ENCODE measurements around the gene TRIM63.

Gene TRIM63

DNA sequence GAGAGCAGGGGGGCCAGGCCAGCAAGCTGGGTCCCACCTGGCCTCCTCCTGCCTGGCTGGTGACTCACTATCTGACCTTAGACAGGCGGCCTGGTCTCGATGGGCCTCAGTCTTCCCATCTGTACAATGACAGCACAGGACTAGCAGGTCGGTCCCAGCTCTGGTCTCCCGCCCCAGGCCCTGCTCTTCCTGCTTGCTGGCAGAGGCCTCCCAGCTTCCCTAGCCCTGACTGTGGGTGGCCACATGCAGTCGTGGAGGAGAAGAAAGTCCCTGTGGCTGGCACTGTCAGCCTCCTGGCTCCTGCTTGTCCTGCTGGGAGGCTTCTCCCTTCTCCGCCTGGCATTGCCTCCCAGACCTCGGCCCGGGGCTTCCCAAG is 45.0 kb downstream of the TRIM63 start:
- H3K27me3 ChIP-seq (ENCODE audit: control insufficient read depth, insufficient read depth, low read length), result no peaks in the 10 kb centered on the region
- H3K36me3 ChIP-seq (ENCODE audit: control insufficient read depth, insufficient read depth, low read length), result no peaks in the 10 kb centered on the region
- H3K9ac ChIP-seq (ENCODE audit: low read depth, low read length), result no peak overlapping the region
- H3K4me1 ChIP-seq (ENCODE audit: control insufficient read depth, insufficient read depth, low read length), result peaks cover 9% of the 10 kb centered on the region
- no peak overlapping the region; the same call in 1 of the 2 replicates for H3K4me3 ChIP-seq (ENCODE audit: low read depth, low read length)
- H3K27ac ChIP-seq (ENCODE audit: low read depth, low read length), result no peak overlapping the region
- H3K9me3 ChIP-seq (ENCODE audit: control insufficient read depth, insufficient read depth, low read length), result no peaks in the 10 kb centered on the region

DNA sequence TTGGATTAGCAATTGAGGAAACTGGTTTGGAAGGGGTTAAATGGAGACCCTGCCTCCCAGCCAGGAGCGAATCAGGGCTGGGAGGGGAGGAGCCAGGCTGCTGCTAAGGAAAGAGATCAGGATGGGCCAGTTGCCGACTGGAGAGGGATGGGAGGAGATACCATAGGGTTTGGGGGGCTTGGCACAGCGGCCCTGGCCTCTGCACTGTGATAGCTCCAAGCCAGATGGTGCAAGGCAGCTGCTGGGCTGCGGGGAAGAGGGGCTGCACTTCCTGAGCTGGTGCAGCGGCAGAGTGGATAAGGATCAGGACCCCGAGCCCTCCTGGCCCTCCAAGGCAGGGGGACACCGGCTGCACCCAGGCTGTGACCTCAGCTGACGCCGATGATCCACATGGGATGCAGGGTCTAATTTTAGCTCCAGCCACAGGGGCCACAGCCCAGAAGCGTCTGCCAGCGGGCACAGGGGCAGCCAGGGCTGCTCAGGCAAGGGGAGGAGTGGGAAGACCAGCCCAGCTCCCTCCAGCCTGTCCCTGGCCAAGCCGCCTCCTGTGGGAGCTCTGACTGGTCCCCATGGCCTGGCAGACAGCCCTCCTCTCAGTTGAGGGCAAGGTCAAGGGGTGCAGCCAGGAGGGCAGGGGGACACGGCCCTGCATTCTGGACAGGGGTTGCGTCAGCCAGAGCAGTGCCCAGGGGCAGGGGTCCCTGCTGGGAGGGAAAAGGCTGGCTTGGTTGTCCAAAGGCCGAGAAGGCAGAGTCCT is 45.6 kb downstream of the TRIM63 start, which contains the start of gene EXTL1:
EXTL1 (plus strand) TSS at position 129 of the 757 bp plus-strand sequence. CDS start 872 bp downstream, outside the sequence.
- Histone ChIP-seq H3K36me3 (ENCODE audit: control insufficient read depth, insufficient read depth, low read length) (no peaks in the 10 kb centered on the region), H3K4me1 (ENCODE audit: control insufficient read depth, insufficient read depth, low read length) (peaks cover 9% of the 10 kb centered on the region), H3K9ac (ENCODE audit: low read depth, low read length) (no peak within 1 kb of the TSS), H3K9me3 (ENCODE audit: control insufficient read depth, insufficient read depth, low read length) (no peaks in the 10 kb centered on the region), H3K4me3 (ENCODE audit: low read depth, low read length) (peak within 1 kb of the TSS; percentile 58), H3K27me3 (ENCODE audit: control insufficient read depth, insufficient read depth, low read length) (no peaks in the 10 kb centered on the region), H3K27ac (ENCODE audit: low read depth, low read length) (no peak within 1 kb of the TSS)

DNA sequence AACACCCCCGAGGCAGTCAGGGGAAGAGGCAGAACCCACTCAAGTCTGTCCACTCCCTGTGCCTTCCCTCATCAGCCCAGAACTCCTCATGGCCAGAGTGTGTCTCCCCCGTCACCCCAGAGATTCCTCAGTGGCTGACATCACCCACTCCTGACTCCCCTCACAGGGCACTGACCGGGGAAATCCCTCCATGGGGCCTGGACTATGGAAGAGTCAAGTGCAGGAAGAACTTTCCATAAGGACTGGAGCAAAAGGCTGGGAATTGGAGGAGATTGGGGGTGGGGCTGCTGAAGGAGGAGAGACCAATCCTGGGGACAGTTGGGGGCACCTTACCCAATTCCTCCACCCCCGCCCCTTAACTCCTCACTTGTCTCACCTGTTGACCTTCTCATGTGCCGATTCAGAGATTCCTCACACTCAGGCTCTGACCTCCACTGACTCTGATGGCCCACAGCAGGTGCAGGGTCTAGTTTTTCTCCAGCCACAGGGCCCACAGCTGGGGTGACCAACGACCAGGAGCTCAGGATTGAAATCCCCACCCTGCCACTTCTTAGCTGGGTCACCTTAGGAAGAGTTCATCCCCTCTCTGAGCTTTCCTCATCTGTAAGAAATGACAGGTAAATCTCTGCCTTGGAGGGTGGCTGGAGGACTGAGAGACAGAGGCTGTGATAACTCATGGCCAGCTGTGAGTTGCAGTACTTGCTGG is 46.3 kb downstream of the TRIM63 start:
- Histone ChIP-seq H3K4me3 (ENCODE audit: low read depth, low read length) (no peak overlapping the region), H3K9me3 (ENCODE audit: control insufficient read depth, insufficient read depth, low read length) (no peaks in the 10 kb centered on the region), H3K9ac (ENCODE audit: low read depth, low read length) (no peak overlapping the region), H3K36me3 (ENCODE audit: control insufficient read depth, insufficient read depth, low read length) (no peaks in the 10 kb centered on the region), H3K27me3 (ENCODE audit: control insufficient read depth, insufficient read depth, low read length) (no peaks in the 10 kb centered on the region), H3K27ac (ENCODE audit: low read depth, low read length) (no peak overlapping the region), H3K4me1 (ENCODE audit: control insufficient read depth, insufficient read depth, low read length) (peaks cover 9% of the 10 kb centered on the region)

DNA sequence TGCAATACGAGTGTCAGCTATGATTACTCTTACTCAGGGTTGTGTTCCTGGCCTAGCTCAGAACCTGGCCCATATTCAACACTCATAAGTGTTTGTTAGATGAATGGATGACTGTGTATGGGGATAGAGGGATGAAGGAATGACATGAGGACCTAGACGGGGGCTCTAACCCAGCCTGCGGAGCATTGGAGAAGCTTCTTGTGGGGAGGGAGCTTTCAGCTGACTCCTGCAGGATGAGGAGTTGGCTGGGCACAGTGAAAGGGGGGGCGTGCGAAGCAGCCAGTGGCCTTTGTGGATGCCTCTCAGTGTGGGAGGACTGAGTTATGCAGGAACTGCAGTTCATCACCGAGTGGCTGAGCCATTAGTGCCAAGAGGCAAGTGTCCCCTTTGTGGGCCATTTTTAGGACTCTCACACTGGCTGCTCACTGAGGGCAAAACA is 47.1 kb downstream of the TRIM63 start:
- H3K27ac ChIP-seq (ENCODE audit: low read depth, low read length), result no peak overlapping the region
- H3K9ac ChIP-seq (ENCODE audit: low read depth, low read length), result no peak overlapping the region
- H3K27me3 ChIP-seq (ENCODE audit: control insufficient read depth, insufficient read depth, low read length), result no peaks in the 10 kb centered on the region
- H3K4me3 ChIP-seq (ENCODE audit: low read depth, low read length), result no peak overlapping the region
- H3K9me3 ChIP-seq (ENCODE audit: control insufficient read depth, insufficient read depth, low read length), result no peaks in the 10 kb centered on the region
- peaks cover 9% of the 10 kb centered on the region for H3K4me1 ChIP-seq (ENCODE audit: control insufficient read depth, insufficient read depth, low read length)
- H3K36me3 ChIP-seq (ENCODE audit: control insufficient read depth, insufficient read depth, low read length), result no peaks in the 10 kb centered on the region

DNA sequence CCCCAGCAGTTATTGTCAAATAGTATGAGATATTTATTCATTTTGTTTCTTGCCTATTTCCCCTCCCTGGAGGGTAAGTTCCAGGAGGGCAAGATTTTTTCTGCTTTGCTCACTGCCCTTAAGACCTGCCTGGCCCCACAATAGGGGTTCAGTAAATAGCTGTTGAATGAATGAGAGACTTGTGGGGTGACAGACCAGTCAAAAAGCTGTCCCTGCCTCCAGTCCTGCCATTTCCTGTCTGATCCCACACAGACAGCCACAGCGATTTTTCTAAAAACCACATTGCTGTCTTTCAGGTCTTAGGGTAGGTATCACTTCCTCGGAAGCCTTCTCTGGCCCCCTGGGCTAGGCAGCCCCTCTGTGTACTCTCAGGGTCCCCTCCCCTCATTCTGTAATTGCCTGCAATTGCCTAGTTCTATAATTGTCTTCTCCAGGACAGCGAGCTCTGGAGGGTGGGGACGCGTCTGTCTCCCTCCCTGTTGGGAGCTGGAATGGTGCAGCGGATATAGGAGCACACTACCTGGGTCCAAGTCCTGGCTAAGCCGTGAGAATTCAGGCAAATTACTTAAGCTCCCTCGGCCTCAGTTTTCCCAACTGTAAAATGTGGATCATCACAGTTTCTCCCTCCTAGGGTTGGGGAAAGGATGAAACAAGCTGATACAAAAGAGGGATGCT is 47.7 kb downstream of the TRIM63 start:
- H3K4me1 ChIP-seq (ENCODE audit: control insufficient read depth, insufficient read depth, low read length), result peaks cover 9% of the 10 kb centered on the region
- H3K9ac ChIP-seq (ENCODE audit: low read depth, low read length), result no peak overlapping the region
- H3K4me3 ChIP-seq (ENCODE audit: low read depth, low read length), result no peak overlapping the region
- H3K36me3 ChIP-seq (ENCODE audit: control insufficient read depth, insufficient read depth, low read length), result no peaks in the 10 kb centered on the region
- H3K9me3 ChIP-seq (ENCODE audit: control insufficient read depth, insufficient read depth, low read length), result no peaks in the 10 kb centered on the region
- H3K27me3 ChIP-seq (ENCODE audit: control insufficient read depth, insufficient read depth, low read length), result no peaks in the 10 kb centered on the region
- no peak overlapping the region for H3K27ac ChIP-seq (ENCODE audit: low read depth, low read length)

DNA sequence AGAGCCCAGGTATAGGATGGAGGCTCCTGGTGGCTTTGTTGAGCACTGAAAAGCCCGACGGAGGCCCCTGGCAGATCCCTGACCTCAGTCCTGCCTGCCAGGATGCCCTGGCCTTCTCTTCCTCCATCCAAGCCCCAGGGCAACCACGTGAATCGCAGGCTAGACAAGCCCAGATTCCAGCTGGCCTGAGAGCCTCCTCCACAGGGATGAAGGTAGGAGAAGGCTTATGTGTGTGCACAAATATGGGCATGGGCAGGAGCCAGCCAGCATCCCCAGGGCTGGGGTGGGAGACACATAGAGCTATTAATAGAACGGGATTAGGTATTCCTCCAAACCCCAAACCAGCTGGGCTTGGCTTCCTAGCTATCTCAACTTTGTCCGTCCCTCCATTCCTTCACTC is 49.8 kb downstream of the TRIM63 start:
- no peaks in the 10 kb centered on the region for H3K36me3 ChIP-seq (ENCODE audit: control insufficient read depth, insufficient read depth, low read length)
- no peaks in the 10 kb centered on the region for H3K27me3 ChIP-seq (ENCODE audit: control insufficient read depth, insufficient read depth, low read length)
- no peaks in the 10 kb centered on the region for H3K9me3 ChIP-seq (ENCODE audit: control insufficient read depth, insufficient read depth, low read length)
- H3K9ac ChIP-seq (ENCODE audit: low read depth, low read length), result no peak overlapping the region
- H3K4me3 ChIP-seq (ENCODE audit: low read depth, low read length), result no peak overlapping the region
- no peak overlapping the region for H3K27ac ChIP-seq (ENCODE audit: low read depth, low read length)
- H3K4me1 ChIP-seq (ENCODE audit: control insufficient read depth, insufficient read depth, low read length), result peaks cover 9% of the 10 kb centered on the region

DNA sequence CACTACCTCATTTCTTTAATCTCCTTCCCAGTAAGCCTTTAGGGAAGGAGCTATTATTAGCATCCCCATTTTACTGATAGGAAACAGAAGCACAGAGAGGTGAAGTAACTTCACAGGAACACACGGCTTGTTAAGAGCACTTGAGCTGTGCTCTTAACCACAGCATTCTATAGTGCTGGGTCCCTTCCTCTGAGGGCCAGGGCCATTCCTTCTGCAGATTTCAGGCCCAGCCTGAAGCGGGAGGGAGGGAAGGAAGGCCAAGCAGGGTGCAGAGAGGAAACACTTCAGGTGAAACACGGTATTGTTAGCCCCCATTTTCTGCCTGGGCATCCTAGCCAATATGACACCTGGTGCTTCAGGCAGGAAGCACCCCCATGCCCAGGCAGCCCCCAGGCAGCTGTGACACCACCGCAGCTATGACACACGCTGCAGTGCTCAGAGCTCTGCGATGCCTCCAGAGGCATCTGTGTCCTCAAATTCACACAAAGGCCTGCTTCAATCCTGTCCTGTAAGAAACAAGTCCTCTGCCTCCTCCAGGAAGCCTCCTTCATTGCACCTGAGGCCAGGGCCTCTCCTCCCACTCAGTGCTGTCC is 50.4 kb downstream of the TRIM63 start:
- Histone ChIP-seq H3K9ac (ENCODE audit: low read depth, low read length) (no peak overlapping the region), H3K4me1 (ENCODE audit: control insufficient read depth, insufficient read depth, low read length) (peaks cover 10% of the 10 kb centered on the region), H3K9me3 (ENCODE audit: control insufficient read depth, insufficient read depth, low read length) (no peaks in the 10 kb centered on the region), H3K27ac (ENCODE audit: low read depth, low read length) (no peak overlapping the region), H3K36me3 (ENCODE audit: control insufficient read depth, insufficient read depth, low read length) (no peaks in the 10 kb centered on the region), H3K27me3 (ENCODE audit: control insufficient read depth, insufficient read depth, low read length) (no peaks in the 10 kb centered on the region), H3K4me3 (ENCODE audit: low read depth, low read length) (no peak overlapping the region)

DNA sequence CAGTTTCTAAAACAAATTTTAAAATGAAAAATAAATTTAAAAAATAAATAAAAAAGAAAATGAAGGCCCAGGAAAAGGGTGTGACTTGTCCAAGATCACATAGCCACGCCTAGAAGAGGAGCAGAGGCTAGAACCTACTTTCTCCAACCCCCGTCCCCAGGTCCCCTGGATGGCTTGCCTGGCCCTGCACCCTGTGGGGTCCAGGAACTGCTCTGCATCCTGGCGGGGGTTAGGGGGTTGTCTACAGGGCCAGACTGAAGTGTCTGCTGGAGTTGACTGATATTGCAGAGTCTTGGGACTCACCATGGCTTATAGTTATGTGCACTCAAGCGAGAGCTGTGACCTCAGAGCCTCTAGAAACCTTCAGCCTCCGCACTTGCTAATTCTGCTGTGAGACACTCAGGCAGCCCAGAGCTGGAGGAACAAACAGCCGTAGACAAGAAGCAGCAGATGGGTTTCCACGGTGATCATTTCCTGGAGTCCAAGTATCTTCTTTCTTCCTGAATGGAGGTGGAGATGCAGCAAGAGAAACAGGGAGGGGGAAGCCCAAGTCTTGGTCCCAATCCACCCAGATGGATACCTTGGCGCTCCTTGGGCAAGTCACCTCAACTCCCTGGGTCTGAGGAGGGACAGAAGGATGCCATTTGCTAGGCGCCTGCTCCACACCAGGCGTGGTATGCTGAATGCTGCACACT is 51.0 kb downstream of the TRIM63 start:
- Histone ChIP-seq H3K27ac (ENCODE audit: low read depth, low read length) (no peak overlapping the region), H3K36me3 (ENCODE audit: control insufficient read depth, insufficient read depth, low read length) (no peaks in the 10 kb centered on the region), H3K4me1 (ENCODE audit: control insufficient read depth, insufficient read depth, low read length) (peaks cover 5% of the 10 kb centered on the region), H3K9ac (ENCODE audit: low read depth, low read length) (no peak overlapping the region), H3K9me3 (ENCODE audit: control insufficient read depth, insufficient read depth, low read length) (no peaks in the 10 kb centered on the region), H3K27me3 (ENCODE audit: control insufficient read depth, insufficient read depth, low read length) (no peaks in the 10 kb centered on the region), H3K4me3 (ENCODE audit: low read depth, low read length) (no peak overlapping the region)

DNA sequence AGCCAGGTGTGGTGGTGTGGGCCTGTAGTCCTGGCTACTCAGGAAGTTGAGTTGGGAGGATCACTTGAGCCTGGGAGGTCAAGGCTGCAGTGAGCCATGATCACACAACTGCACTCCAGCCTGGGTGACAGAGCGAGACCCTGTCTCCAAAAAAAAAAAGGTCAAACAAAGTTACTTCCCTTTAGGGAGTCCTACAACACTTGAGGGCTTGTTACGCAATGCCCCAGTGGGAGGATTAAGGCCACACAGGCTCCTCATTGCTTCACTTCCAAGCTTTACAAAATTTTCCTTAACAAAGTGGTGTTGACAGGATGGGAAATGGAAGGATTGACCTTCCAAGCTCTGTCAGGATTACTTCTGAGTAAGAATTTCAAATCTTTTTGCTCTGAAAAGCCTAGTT is 52.1 kb downstream of the TRIM63 start:
- Histone ChIP-seq H3K27me3 (ENCODE audit: control insufficient read depth, insufficient read depth, low read length) (no peaks in the 10 kb centered on the region), H3K4me3 (ENCODE audit: low read depth, low read length) (no peak overlapping the region), H3K9ac (ENCODE audit: low read depth, low read length) (no peak overlapping the region), H3K27ac (ENCODE audit: low read depth, low read length) (no peak overlapping the region), H3K9me3 (ENCODE audit: control insufficient read depth, insufficient read depth, low read length) (no peaks in the 10 kb centered on the region), H3K4me1 (ENCODE audit: control insufficient read depth, insufficient read depth, low read length) (peaks cover 8% of the 10 kb centered on the region; the same call in 1 of the 2 replicates), H3K36me3 (ENCODE audit: control insufficient read depth, insufficient read depth, low read length) (no peaks in the 10 kb centered on the region)

DNA sequence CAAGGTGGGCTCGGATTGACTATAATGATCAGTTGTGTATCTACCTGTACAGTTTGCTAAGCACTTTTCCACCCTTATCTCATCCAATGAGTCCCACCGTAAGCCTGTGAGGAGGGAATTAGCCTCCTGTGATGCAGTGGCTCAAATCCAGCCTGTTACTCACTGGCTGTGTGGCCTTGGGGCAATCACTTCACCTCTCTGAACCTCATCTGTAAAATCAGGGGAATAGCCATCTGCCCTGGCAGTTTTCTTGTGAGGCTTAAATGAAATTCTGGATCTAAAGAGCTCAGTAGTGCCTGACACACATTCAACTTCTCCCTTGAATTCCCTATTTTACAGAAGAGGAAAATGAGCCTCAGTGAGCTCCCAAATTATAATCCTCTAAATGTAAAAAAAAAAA is 53.3 kb downstream of the TRIM63 start:
- Histone ChIP-seq H3K27ac (ENCODE audit: low read depth, low read length) (no peak overlapping the region), H3K9ac (ENCODE audit: low read depth, low read length) (no peak overlapping the region), H3K27me3 (ENCODE audit: control insufficient read depth, insufficient read depth, low read length) (no peaks in the 10 kb centered on the region)

More for the DNA sequence above, 53.3 kb downstream of the TRIM63 start:
- H3K9me3 ChIP-seq (ENCODE audit: control insufficient read depth, insufficient read depth, low read length), result no peaks in the 10 kb centered on the region
- H3K36me3 ChIP-seq (ENCODE audit: control insufficient read depth, insufficient read depth, low read length), result no peaks in the 10 kb centered on the region
- H3K4me3 ChIP-seq (ENCODE audit: low read depth, low read length), result no peak overlapping the region
- peaks cover 8% of the 10 kb centered on the region; the same call in 1 of the 2 replicates for H3K4me1 ChIP-seq (ENCODE audit: control insufficient read depth, insufficient read depth, low read length)
